ENCODE results near the gene ZP3. TPM values are rescaled to one million over a fixed set of nuclear protein-coding genes. Genes with fewer than 3 reads are reported as not detected.

ZP3 gene
- polyA plus RNA-seq, 1 donor from 2014 or later, result not detected

GRCh38 chr7:76381814-76382213 is 42.9 kb upstream of the ZP3 start:
- TF ChIP-seq, protein P1, sequence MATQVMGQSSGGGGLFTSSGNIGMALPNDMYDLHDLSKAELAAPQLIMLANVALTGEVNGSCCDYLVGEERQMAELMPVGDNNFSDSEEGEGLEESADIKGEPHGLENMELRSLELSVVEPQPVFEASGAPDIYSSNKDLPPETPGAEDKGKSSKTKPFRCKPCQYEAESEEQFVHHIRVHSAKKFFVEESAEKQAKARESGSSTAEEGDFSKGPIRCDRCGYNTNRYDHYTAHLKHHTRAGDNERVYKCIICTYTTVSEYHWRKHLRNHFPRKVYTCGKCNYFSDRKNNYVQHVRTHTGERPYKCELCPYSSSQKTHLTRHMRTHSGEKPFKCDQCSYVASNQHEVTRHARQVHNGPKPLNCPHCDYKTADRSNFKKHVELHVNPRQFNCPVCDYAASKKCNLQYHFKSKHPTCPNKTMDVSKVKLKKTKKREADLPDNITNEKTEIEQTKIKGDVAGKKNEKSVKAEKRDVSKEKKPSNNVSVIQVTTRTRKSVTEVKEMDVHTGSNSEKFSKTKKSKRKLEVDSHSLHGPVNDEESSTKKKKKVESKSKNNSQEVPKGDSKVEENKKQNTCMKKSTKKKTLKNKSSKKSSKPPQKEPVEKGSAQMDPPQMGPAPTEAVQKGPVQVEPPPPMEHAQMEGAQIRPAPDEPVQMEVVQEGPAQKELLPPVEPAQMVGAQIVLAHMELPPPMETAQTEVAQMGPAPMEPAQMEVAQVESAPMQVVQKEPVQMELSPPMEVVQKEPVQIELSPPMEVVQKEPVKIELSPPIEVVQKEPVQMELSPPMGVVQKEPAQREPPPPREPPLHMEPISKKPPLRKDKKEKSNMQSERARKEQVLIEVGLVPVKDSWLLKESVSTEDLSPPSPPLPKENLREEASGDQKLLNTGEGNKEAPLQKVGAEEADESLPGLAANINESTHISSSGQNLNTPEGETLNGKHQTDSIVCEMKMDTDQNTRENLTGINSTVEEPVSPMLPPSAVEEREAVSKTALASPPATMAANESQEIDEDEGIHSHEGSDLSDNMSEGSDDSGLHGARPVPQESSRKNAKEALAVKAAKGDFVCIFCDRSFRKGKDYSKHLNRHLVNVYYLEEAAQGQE (IDR thresholded peaks at IDR 0.05; ENCODE audit: borderline replicate concordance), result no peak
- TF ChIP-seq EP300 (conservative IDR thresholded peaks at IDR 0.05; ENCODE audit: poor library complexity, severe bottlenecking) (no peak), RAD21 (conservative IDR thresholded peaks at IDR 0.05) (no peak), SMC3 (conservative IDR thresholded peaks at IDR 0.05; ENCODE audit: poor library complexity) (no peak), TAF1 (IDR thresholded peaks at IDR 0.05; ENCODE audit: low read depth) (no peak), EZH2 (IDR thresholded peaks at IDR 0.05; ENCODE audit: borderline replicate concordance, insufficient read depth, low read length, poor library complexity, severe bottlenecking) (no peak), POLR2AphosphoS5 (IDR thresholded peaks at IDR 0.05) (no peak), CTCF (IDR thresholded peaks at IDR 0.05; ENCODE audit: poor library complexity, severe bottlenecking) (no peak), MXI1 (conservative IDR thresholded peaks at IDR 0.05; ENCODE audit: poor library complexity, severe bottlenecking) (no peak)
- H3K27me3 ChIP-seq (ENCODE audit: insufficient read depth, low read depth, low read length), result no peaks in the 10 kb centered on the region
- H3F3A ChIP-seq (ENCODE audit: insufficient read depth, low read length, poor library complexity, severe bottlenecking), result no peaks in the 10 kb centered on the region
- no peak overlapping the region for H2AFZ ChIP-seq (ENCODE audit: low read depth, low read length)
- no peak overlapping the region for H3K27ac ChIP-seq (ENCODE audit: low read length)
- H3K36me3 ChIP-seq (ENCODE audit: insufficient read depth, low read length), result no peaks in the 10 kb centered on the region
- H3K4me3 ChIP-seq (ENCODE audit: low read length), result no peak overlapping the region
- no peaks in the 10 kb centered on the region for H3K9me2 ChIP-seq (ENCODE audit: insufficient read depth, low read length)
- H3K4me2 ChIP-seq (ENCODE audit: low read length), result no peak overlapping the region
- no peaks in the 10 kb centered on the region for H4K20me1 ChIP-seq (ENCODE audit: insufficient read depth)
- H3K9me3 ChIP-seq (ENCODE audit: low read length), result no peaks in the 10 kb centered on the region
- H3K79me2 ChIP-seq (replicated peaks; ENCODE audit: insufficient read depth, low read length), result no peaks in the 10 kb centered on the region
- no peak overlapping the region for H3K9ac ChIP-seq (ENCODE audit: low read length)

- no peak for TF ChIP-seq CTCF (IDR thresholded peaks at IDR 0.05; ENCODE audit: poor library complexity, severe bottlenecking)
- TF ChIP-seq RAD21 (conservative IDR thresholded peaks at IDR 0.05), result no peak
- TF ChIP-seq POLR2AphosphoS5 (IDR thresholded peaks at IDR 0.05), result no peak
- TF ChIP-seq, protein P1 (IDR thresholded peaks at IDR 0.05; ENCODE audit: borderline replicate concordance), result no peak
- TF ChIP-seq MXI1 (conservative IDR thresholded peaks at IDR 0.05; ENCODE audit: poor library complexity, severe bottlenecking), result no peak
- TF ChIP-seq EZH2 (IDR thresholded peaks at IDR 0.05; ENCODE audit: borderline replicate concordance, insufficient read depth, low read length, poor library complexity, severe bottlenecking), result no peak
- no peak for TF ChIP-seq EP300 (conservative IDR thresholded peaks at IDR 0.05; ENCODE audit: poor library complexity, severe bottlenecking)
- TF ChIP-seq SMC3 (conservative IDR thresholded peaks at IDR 0.05; ENCODE audit: poor library complexity), result no peak
- no peak for TF ChIP-seq TAF1 (IDR thresholded peaks at IDR 0.05; ENCODE audit: low read depth)
- Histone ChIP-seq H3K9me3 (ENCODE audit: low read length) (no peaks in the 10 kb centered on the region), H2AFZ (ENCODE audit: low read depth, low read length) (no peak overlapping the region)
These were observed 41.4 kb upstream of the ZP3 start for GRCh38 chr7:76383089-76383944.

More at GRCh38 chr7:76383089-76383944, 41.4 kb upstream of the ZP3 start:
- H3K4me3 ChIP-seq (ENCODE audit: low read length), result no peak overlapping the region
- H3K4me2 ChIP-seq (ENCODE audit: low read length), result no peak overlapping the region
- no peaks in the 10 kb centered on the region for H4K20me1 ChIP-seq (ENCODE audit: insufficient read depth)
- H3K9ac ChIP-seq (ENCODE audit: low read length), result no peak overlapping the region
- no peaks in the 10 kb centered on the region for H3F3A ChIP-seq (ENCODE audit: insufficient read depth, low read length, poor library complexity, severe bottlenecking)
- H3K36me3 ChIP-seq (ENCODE audit: insufficient read depth, low read length), result no peaks in the 10 kb centered on the region
- no peaks in the 10 kb centered on the region for H3K27me3 ChIP-seq (ENCODE audit: insufficient read depth, low read depth, low read length)
- no peak overlapping the region for H3K27ac ChIP-seq (ENCODE audit: low read length)
- H3K9me2 ChIP-seq (ENCODE audit: insufficient read depth, low read length), result no peaks in the 10 kb centered on the region
- no peaks in the 10 kb centered on the region for H3K79me2 ChIP-seq (replicated peaks; ENCODE audit: insufficient read depth, low read length)

Measured in neural cell (in vitro differentiated cells).